NCI-H2029 (cell line): ENCODE measurements around the gene MYO1D.
"Not testable (repeated sequence)": the region's sequence is repeated elsewhere in the genome, so short reads cannot be mapped to it uniquely, and the experiment has no call there.

ENCODE experiments used
- DNase-seq: peaks from one replicate; lab custom pipeline; 2025; lab: John Stamatoyannopoulos, UW

MYO1D gene

GRCh38 chr17:32731556-32732295 is 145.2 kb downstream of the MYO1D start:
- no peak for DNase-seq

- no peak for DNase-seq
Observed at GRCh38 chr17:32727681-32728080, 149.2 kb downstream of the MYO1D start.

- no peak for DNase-seq
Observed at GRCh38 chr17:32725697-32726096, 151.2 kb downstream of the MYO1D start.

GRCh38 chr17:32723310-32723955 is 153.5 kb downstream of the MYO1D start:
- DNase-seq: no peak

GRCh38 chr17:32722733-32723132 is 154.2 kb downstream of the MYO1D start:
- DNase-seq: no peak

GRCh38 chr17:32720671-32721070 is 156.3 kb downstream of the MYO1D start:
- no peak for DNase-seq

GRCh38 chr17:32719689-32720088 is 157.2 kb downstream of the MYO1D start:
- no peak for DNase-seq

- DNase-seq: not testable (repeated sequence)
Observed at GRCh38 chr17:32714922-32715321, 162.0 kb downstream of the MYO1D start.

- not testable (repeated sequence) for DNase-seq
Observed at GRCh38 chr17:32714206-32714605, 162.7 kb downstream of the MYO1D start.

GRCh38 chr17:32713081-32713480 is 163.8 kb downstream of the MYO1D start:
- no peak for DNase-seq

GRCh38 chr17:32709562-32709961 is 167.4 kb downstream of the MYO1D start:
- DNase-seq: no peak

GRCh38 chr17:32701871-32702270 is 175.1 kb downstream of the MYO1D start:
- no peak for DNase-seq

GRCh38 chr17:32699247-32699646 is 177.7 kb downstream of the MYO1D start:
- no peak for DNase-seq

- DNase-seq: no peak
Observed at GRCh38 chr17:32697728-32698625, 178.9 kb downstream of the MYO1D start.

- no peak for DNase-seq
Observed at GRCh38 chr17:32696426-32696825, 180.5 kb downstream of the MYO1D start.

GRCh38 chr17:32695864-32696263 is 181.1 kb downstream of the MYO1D start:
- DNase-seq: no peak

GRCh38 chr17:32693194-32693897 is 183.6 kb downstream of the MYO1D start:
- no peak for DNase-seq

- no peak for DNase-seq
Observed at GRCh38 chr17:32692179-32692578, 184.7 kb downstream of the MYO1D start.

- DNase-seq: no peak
Observed at GRCh38 chr17:32689348-32689747, 187.6 kb downstream of the MYO1D start.

- no peak for DNase-seq
Observed at GRCh38 chr17:32688221-32688620, 188.7 kb downstream of the MYO1D start.

- DNase-seq: no peak
Observed at GRCh38 chr17:32684087-32684958, 192.6 kb downstream of the MYO1D start.
